Measurements from ENCODE around the gene AGRN.

The AGRN gene

DNA sequence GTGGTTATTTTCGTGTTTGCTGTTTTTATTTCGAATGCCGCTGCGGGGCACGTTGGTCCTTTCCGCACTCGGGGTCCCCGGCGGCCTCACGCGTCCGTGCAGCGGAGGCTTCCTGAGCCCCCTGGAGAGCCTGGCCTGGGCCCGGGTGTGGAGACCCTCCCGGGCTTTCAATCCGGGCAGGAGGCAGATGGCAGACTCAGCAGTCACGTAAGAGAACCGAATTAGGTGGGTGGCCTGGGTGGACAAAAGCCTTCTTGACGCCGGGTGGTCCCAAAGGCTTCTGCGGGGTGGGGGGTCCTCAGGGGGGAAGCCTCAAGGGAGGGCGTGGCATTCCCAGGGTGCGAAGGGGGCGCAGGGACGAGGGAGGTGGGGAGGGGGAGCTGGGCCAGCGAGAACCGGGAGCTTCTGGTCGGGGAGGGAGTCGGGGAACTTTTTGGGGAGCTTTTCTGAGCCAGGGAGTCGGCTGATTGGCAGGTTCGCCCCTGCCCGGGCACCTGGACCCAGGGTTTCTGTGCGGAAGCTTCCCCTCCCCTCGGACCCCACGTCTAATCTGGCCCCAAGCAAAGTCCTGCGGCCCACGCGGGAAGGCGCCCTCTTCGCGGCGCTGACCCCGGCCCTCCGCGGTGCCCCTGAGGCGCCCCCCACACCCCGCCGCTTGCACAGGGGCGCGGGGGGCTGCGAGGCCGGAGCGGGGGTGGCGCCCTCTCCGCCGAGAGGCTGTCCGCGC lies 18.7 kb upstream of the AGRN start:
- no peaks in the 10 kb centered on the region for H3K36me3 ChIP-seq (ENCODE audit: control insufficient read depth, insufficient read depth, low read length)
- H3K9ac ChIP-seq = no peak overlapping the region
- peak overlapping the region; percentile 99 for H3K4me2 ChIP-seq (ENCODE audit: low read length)
- H3K4me3 ChIP-seq (ENCODE audit: low read depth, low read length) = peak overlapping the region; percentile 82
- no peaks in the 10 kb centered on the region for H3K9me3 ChIP-seq (ENCODE audit: control insufficient read depth, low read length)
- H3K4me1 ChIP-seq = peaks cover 3% of the 10 kb centered on the region
- H2AFZ ChIP-seq = no peak overlapping the region
- H3K27me3 ChIP-seq (ENCODE audit: control insufficient read depth, insufficient read depth, low read length) = no peaks in the 10 kb centered on the region
- peak overlapping the region; percentile 78 for H3K27ac ChIP-seq
- TF ChIP-seq, protein P1, sequence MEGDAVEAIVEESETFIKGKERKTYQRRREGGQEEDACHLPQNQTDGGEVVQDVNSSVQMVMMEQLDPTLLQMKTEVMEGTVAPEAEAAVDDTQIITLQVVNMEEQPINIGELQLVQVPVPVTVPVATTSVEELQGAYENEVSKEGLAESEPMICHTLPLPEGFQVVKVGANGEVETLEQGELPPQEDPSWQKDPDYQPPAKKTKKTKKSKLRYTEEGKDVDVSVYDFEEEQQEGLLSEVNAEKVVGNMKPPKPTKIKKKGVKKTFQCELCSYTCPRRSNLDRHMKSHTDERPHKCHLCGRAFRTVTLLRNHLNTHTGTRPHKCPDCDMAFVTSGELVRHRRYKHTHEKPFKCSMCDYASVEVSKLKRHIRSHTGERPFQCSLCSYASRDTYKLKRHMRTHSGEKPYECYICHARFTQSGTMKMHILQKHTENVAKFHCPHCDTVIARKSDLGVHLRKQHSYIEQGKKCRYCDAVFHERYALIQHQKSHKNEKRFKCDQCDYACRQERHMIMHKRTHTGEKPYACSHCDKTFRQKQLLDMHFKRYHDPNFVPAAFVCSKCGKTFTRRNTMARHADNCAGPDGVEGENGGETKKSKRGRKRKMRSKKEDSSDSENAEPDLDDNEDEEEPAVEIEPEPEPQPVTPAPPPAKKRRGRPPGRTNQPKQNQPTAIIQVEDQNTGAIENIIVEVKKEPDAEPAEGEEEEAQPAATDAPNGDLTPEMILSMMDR (IDR thresholded peaks at IDR 0.05) = no peak
- no peaks in the 10 kb centered on the region for H3K79me2 ChIP-seq

DNA sequence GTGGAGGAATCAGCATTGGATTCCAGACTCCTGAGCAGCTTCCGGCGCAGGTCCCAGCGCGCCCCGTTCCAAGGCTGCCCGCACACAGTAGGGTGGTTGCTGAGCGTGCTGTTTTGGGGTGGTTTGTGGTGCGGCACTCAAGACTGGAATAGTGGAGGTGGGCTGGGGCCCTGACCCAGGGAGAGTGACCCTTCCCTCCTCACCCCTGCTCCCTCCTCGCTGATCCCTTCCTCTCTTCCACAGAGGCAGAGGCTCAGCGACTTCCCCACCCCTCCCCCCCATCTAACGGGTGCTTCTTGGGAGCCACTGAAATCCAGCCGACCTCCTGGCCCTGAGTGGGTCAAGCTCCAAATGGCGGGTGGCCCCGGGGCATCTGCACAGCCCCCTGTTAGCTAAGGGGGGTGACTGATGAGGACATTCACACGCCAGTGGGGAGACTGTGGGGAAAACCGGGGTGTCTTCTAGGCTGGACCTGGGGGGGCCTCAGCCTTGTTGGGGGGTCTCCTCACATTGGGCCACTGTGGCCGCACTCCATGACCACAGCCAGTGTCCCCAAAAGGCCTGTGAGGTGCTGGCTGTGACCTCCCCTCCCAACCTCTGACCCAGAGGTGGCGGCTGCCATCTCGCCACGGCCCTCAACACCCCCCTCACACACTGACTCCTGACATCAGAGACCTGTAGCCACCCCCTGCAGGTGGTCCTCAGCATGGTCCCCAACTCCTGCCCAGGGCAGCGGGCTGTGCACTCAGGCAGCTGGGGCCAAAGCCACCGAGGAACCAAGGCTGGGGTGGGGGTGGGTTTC lies 16.1 kb upstream of the AGRN start:
- H3K9me3 ChIP-seq (ENCODE audit: control insufficient read depth, low read length) = no peaks in the 10 kb centered on the region
- TF ChIP-seq, protein P1 (IDR thresholded peaks at IDR 0.05) = no peak
- H3K4me1 ChIP-seq = peaks cover 3% of the 10 kb centered on the region

GRCh38 chr1:1004420-1004779 lies 15.5 kb upstream of the AGRN start:
- Histone ChIP-seq H2AFZ (no peak overlapping the region), H3K27me3 (ENCODE audit: control insufficient read depth, insufficient read depth, low read length) (no peaks in the 10 kb centered on the region), H3K79me2 (no peaks in the 10 kb centered on the region), H3K27ac (no peak overlapping the region), H3K36me3 (ENCODE audit: control insufficient read depth, insufficient read depth, low read length) (no peaks in the 10 kb centered on the region), H3K9ac (no peak overlapping the region), H3K4me3 (ENCODE audit: low read depth, low read length) (no peak overlapping the region), H3K4me2 (ENCODE audit: low read length) (no peak overlapping the region), H3K9me3 (ENCODE audit: control insufficient read depth, low read length) (no peaks in the 10 kb centered on the region), H3K4me1 (peaks cover 3% of the 10 kb centered on the region)
- TF ChIP-seq, protein P1 (IDR thresholded peaks at IDR 0.05) = no peak

More for the DNA sequence above, 16.1 kb upstream of the AGRN start:
- H3K27ac ChIP-seq = no peak overlapping the region
- H3K4me3 ChIP-seq (ENCODE audit: low read depth, low read length) = no peak overlapping the region
- no peak overlapping the region for H3K9ac ChIP-seq
- no peak overlapping the region for H3K4me2 ChIP-seq (ENCODE audit: low read length)
- no peaks in the 10 kb centered on the region for H3K27me3 ChIP-seq (ENCODE audit: control insufficient read depth, insufficient read depth, low read length)
- no peak overlapping the region for H2AFZ ChIP-seq
- no peaks in the 10 kb centered on the region for H3K79me2 ChIP-seq
- H3K36me3 ChIP-seq (ENCODE audit: control insufficient read depth, insufficient read depth, low read length) = no peaks in the 10 kb centered on the region

- Histone ChIP-seq H3K36me3 (ENCODE audit: control insufficient read depth, insufficient read depth, low read length) (no peaks in the 10 kb centered on the region), H3K27ac (no peak overlapping the region), H3K4me1 (peaks cover 3% of the 10 kb centered on the region), H3K4me3 (ENCODE audit: low read depth, low read length) (no peak overlapping the region), H3K9me3 (ENCODE audit: control insufficient read depth, low read length) (no peaks in the 10 kb centered on the region), H3K79me2 (no peaks in the 10 kb centered on the region), H3K27me3 (ENCODE audit: control insufficient read depth, insufficient read depth, low read length) (no peaks in the 10 kb centered on the region), H2AFZ (peak overlapping the region; percentile 60), H3K9ac (no peak overlapping the region), H3K4me2 (ENCODE audit: low read length) (peak overlapping the region; percentile 2)
- TF ChIP-seq, protein P1 (IDR thresholded peaks at IDR 0.05) = no peak
Measured at GRCh38 chr1:1004780-1005697, 14.9 kb upstream of the AGRN start.

Data from parathyroid adenoma (tissue), 2 donors.